HG02678 (cell line): Measurements from ENCODE around the gene IGHMBP2.

ENCODE experiments used
- ATAC-seq: cut with Tn5 transposase; IDR thresholded peaks from one replicate; pipeline ENCODE4 v1.9.1; 2021; ENCODE audit warnings: mild to moderate bottlenecking, moderate library complexity; ENCODE audit not compliant: unreplicated experiment

IGHMBP2 gene

DNA sequence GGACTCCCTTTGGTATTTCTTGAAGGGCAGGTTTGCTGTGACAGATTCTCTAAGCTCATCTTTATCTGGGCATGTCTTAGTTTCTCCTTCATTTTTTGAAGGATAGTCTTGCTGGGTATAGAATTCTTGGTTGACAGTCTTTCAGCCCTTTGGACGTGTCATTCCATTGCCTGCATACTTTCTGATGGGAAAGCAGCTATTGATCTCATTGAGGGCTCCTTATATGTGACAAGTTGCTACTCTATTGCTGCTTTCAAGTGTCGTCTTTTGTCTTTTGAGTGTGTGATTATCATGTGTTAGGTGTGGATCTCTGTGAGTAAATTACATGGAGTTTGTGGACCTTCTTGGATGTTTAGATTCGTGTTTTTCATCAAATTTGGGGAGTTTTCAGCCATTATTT is 21.9 kb downstream of the IGHMBP2 start:
- ATAC-seq: no peak

DNA sequence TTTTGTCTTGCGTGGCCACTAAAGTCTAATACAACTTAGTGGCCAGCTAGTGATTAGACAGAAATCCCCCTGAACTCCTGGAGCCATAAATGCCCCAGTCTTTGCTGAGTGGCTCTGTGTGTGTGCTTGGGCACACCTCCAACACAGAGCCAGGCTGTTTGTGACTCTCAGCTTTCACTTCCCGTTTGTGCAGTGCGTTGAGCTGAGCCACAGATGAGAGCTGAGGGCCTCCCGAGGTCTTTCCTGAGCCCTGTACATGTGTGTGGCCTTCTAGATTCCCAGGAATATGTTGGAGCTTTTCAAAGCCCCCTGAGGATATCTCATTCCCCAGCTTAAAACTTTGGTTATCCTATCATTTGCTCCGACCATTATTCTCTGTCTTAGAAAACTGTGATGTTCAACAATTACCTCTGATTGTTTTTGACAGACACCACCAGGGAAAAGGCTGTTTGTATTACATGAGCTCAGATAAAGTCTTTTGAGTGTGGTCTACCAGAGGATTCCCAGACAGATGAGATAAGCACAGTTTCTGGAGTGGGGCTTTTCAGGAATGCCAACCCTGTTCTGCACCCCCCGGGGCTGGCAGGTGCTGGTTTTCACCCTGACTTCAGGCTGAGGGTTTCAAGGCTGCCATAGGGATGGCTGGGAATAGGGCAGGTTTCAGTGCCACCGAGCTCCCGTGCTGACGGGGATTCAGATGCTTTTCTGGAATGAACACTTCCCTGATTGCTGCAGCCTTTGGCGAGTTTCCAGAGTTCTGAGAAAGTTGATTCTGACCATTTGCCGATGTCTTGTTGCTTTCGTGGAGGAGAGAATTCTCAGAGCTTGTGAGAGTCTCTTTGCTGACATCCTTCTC is 23.8 kb downstream of the IGHMBP2 start:
- ATAC-seq: no peak

DNA sequence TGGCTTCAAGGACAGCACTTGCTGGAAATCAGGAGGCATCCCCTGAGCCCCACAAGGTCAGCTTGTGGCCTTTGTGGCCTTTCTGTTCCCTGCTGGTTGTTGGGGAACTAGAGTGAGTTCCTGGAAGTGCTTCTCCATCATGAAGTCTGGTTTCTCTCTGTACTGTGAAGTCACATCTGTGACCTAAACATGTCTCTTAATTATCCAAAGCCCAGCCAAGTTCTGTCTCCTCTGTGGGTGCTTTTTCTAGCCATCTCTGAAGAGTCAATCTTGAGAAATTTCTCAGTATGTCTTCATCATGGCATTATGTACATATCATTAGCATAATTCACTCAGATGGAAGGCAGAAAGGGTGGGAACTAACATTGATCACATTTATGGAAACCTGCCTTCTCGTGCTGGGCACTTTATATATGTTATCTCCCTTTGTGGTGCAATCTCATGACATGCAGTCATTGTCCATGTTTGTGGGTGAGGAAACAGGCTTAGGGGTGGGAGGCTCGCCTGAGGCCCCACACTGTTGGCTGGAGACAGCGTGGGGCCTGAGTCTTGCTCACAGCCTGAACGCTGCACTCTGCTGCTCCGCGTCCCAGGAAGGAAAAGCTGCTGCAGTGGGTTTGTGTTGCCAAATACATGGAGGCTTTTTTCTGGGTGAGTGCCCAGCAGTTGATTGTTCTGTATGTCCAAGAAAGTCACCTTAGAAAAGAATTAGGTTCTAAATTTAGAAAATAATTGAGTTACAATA is 24.6 kb downstream of the IGHMBP2 start:
- no peak for ATAC-seq

DNA sequence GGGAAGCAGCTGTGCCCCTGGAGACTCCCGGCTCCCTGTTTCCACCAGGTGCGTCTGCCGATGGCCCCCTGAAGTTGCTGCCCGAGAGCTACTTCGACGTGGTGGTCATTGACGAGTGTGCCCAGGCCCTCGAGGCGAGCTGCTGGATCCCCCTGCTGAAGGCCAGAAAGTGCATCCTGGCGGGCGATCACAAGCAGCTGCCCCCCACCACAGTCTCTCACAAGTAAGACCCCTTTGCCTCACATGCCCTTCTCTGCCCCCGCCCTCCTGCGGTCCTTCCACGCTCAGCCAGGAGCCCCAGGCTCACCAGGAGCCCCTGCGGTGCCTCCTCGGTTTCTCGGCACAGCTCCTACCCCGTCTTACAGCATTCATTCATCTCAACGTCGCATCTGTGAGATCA is 25.4 kb downstream of the IGHMBP2 start:
- no peak for ATAC-seq

DNA sequence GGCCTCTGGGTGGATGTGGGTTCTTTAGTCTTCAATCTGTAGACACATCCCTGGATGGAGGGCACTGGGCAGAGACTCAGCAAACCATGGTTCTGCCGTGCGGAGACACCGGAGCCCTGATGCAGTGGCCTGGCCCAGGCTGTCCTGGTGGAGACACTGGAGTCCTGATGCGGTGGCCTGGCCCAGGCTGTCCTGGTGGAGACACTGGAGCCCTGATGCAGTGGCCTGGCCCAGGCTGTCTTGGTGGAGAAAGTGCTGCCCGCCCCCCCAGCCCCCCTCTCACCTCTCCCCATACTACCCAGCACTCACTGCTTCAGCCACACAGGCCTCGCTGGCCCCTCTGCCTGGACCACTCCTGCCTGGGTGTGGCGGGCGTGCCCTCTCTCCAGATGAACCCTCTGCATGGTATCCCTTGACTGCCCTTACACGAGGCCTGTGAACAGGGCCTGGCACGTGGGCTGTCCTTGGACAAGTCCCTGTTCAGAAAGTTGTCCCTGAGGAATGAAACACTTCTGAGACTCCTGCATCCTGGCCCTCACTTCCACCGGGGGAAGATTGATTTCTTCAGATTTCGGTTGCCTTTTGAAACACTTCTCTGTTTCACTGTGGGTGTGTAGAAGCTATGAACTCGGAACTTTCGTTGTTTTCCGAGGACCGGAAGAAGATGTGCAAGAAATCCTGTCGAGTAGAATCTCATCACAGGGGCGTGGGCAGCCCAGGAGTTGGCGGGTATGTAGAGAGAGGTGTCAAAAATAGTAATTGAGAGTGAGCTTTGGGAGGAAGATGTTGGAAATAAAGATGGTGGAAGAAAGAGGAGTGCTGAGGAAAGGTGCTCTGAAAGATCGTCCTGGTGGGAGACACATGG is 26.2 kb downstream of the IGHMBP2 start:
- no peak for ATAC-seq

DNA sequence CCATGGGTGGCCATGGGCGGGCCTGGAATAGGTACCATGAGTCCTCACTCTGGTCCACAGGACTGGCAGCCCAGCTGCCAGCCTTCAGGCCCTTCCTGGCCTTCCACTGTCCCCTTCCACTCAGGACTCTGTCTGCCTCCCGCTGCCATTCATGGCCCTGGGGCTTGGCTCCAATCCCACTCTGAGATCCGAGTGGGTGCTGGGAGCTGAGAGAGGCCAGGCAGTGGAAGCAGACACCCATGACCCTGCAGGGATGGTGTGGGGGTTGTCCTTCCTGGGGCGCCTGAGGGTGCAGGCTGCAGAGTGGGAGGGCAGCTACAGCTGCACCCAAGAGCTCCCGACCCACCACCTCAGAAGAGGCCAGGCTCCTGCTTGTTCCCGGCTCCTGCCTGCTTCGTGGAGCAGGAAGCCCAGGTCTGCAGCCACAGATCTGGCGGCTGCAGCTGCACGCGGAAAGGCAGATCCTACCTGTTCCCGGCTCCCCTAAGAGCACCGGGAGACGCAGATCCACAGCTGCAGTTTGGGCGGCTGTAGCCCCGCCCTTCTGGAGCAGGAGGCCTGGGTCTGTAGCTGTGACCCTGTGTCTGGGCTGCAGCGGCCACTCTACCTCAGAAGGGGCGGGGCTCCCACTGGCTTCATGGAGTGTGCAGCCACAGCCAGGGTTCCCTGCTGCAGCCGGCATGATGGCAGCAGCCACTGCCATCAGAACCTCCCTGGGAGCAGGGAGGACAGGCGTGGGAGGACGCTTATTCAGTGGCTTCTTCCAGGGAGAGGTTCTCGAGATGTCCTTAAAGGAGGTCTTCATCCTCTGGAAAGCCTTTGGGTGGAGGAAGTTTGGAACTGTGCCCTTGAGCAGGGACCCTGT is 27.5 kb downstream of the IGHMBP2 start:
- ATAC-seq: no peak

DNA sequence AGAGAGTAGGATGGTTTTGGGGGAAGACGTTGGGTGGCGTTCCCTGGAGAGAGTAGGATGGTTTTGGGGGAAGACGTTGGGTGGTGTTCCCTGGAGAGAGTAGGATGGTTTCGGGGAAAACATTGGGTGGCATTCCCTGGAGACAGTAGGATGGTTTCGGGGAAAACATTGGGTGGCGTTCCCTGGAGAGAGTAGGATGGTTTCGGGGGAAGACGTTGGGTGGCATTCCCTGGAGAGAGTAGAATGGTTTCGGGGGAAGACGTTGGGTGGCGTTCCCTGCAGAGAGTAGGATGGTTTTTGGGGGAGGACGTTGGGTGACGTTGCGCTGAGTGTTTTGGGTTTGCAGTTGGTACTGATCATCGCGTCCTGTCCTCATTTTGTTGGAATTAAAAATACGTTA is 28.2 kb downstream of the IGHMBP2 start:
- ATAC-seq: no peak

DNA sequence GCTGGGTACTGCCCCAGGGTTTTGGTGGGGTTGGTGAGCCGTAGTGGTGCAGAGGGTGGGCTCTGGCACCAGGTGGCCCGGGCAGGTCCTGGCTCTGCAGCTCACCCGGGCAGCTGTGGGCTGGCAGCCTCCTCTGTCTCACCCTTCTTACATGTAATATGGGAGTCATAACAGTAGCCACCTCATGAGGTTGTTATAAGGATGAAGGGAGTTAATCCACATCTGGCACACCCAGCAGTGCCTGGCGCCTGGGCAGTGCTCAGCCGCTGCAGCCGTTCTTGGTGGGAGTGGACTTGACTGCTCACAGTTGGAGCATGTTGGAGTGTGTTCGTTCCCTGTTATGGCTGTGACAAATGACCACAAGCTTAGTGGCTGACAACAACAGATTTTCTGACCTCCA is 28.7 kb downstream of the IGHMBP2 start:
- no peak for ATAC-seq

DNA sequence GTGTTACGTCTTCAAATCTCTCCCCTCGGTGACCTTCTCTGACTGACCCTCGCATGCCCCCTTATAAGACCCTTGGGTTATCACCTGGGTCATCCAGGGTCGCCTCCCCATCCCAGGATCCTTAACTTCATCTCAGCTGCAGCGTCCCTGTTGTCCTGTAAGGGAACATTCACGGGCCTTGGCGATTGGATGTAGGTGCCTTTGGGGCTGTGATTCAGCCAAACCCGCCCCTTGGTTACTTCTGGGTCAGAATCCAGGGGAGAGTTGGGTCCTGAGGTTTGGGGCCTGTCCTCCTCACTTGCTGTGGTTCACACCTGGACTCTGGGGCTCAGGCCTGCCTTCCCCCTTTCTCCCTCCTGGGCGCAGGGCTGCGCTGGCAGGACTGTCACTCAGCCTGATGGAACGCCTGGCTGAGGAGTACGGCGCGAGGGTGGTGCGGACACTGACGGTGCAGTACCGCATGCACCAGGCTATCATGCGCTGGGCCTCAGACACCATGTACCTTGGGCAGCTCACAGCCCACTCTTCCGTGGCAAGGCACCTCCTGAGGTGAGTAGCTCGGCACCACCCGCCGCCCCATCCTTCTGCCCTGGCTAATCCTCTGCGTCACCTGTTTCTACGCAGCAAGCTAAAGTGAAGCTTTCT is 29.4 kb downstream of the IGHMBP2 start:
- no peak for ATAC-seq

DNA sequence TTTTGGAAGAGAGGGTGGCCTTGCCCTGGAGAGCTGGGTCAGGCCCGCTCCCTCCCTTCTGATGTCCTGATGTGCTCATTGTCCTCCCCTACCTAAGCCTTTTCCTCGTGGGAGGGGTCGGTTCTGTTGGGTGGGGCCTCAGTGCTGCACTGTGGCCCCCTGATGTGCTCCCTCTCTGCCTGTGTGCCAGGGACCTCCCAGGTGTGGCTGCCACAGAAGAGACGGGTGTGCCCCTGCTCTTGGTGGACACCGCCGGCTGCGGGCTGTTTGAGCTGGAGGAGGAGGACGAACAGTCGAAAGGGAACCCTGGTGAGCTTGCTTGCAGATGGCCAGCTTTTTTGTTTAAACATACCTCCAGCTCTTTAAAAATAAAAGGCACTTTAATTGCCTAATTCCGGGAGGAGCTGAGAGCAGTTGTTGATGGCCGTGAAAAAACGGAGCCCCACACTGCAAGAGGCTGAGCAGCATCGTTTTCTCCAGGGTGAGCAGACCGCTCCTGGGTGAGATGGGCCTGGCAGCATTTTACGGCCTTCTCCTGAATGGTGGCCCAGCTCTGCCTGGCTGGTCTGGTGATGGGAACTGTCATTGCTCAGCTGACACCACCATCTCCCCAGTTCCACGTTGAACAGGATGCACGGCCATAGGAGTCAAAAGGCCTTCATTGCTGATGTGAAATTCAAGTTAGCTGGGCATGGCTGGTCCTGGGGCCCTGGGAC is 30.1 kb downstream of the IGHMBP2 start:
- ATAC-seq: no peak

DNA sequence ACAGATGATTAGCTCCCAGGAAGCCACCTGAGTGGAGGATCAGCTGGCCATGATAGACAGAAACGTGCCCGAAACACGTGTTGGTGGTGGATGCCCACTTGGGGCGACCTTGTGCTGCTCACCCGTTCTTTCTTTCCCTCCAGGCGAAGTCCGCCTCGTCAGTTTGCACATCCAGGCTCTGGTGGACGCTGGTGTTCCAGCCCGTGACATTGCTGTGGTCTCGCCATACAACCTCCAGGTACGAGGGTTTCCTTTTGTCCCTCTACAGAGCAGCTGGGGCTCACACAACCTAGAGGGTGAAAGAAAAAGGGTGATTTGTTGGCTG is 30.6 kb downstream of the IGHMBP2 start:
- ATAC-seq: no peak

DNA sequence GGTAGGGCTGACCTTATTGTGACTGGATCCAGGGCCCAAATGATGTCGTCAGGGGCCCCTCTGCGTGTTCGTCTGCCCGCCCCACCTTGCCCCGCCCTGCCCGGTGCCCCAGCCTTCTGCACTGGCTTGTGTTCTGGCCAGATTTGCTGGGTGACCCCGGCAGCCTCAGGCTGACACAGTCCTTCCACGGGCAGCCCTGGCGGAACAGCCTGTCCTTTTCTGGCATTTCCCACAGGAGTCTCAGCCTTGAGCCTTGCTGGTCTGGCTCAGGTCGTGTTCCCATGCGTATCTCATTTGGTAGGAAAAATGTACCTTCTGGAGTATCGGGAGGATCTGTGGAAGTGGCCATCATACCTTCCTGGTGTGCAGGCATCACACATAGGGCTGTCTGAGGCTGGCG is 31.0 kb downstream of the IGHMBP2 start:
- ATAC-seq: no peak

DNA sequence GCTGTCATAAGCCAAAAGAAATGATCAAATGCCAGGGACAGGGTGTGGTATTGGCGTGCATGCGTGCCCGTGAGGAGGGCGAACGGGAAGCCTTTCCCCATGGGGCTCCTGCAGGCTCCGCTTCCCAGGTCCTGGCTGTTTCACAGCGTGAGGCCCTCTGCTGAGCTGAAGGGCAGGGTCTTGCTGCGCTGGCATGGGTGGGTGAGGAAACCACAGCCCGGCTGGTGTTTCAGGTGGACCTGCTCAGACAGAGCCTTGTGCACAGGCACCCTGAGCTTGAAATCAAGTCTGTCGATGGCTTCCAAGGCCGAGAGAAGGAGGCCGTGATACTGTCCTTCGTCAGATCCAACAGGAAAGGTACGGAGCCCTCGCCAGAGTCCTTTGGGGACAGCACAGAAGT is 31.4 kb downstream of the IGHMBP2 start:
- no peak for ATAC-seq

DNA sequence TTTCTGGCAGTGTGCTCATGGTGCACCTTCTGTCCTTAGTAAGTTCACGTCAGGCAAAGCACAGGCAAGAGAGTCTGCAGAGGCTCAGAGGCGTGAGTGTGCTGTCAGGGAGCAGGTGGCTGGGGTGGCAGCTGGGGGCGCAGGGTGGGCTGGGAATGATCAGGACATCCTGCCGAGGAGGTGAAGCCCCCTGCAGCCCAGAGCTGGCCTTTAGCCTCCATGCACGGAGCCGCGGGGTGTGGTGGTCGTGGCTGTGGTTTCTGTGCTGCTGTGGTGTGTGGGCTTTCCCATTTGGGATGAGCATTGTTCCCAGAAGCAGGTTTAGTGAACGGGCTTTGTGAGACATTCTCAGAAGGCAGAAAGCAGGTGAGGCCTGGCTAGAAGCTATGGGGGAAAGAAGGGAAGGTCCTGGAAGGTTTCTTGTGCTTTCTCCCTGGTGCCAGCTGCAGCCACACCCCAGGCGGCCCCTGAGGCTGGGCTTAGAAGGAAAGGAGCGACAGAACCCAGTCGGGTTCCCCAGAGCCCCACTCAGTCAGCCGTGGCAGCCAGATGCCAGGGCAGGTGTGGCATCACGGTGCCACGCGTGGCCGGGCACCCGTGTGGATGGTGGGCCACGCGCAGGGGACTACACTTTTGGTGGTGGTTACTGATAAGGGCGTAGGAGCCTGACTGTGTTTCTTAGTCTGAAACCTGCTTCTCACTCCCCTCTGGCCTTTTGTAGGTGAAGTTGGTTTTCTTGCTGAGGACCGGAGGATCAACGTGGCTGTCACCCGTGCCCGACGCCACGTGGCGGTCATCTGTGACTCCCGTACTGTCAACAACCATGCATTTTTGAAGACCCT is 32.0 kb downstream of the IGHMBP2 start:
- ATAC-seq: no peak

DNA sequence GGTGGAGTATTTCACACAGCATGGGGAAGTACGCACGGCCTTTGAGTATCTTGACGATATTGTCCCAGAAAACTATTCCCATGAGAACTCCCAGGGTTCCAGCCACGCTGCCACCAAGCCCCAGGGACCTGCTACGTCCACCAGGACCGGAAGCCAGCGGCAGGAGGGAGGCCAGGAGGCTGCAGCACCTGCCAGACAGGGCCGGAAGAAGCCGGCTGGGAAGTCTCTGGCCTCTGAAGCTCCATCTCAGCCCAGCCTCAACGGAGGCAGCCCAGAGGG is 32.6 kb downstream of the IGHMBP2 start:
- no peak for ATAC-seq

DNA sequence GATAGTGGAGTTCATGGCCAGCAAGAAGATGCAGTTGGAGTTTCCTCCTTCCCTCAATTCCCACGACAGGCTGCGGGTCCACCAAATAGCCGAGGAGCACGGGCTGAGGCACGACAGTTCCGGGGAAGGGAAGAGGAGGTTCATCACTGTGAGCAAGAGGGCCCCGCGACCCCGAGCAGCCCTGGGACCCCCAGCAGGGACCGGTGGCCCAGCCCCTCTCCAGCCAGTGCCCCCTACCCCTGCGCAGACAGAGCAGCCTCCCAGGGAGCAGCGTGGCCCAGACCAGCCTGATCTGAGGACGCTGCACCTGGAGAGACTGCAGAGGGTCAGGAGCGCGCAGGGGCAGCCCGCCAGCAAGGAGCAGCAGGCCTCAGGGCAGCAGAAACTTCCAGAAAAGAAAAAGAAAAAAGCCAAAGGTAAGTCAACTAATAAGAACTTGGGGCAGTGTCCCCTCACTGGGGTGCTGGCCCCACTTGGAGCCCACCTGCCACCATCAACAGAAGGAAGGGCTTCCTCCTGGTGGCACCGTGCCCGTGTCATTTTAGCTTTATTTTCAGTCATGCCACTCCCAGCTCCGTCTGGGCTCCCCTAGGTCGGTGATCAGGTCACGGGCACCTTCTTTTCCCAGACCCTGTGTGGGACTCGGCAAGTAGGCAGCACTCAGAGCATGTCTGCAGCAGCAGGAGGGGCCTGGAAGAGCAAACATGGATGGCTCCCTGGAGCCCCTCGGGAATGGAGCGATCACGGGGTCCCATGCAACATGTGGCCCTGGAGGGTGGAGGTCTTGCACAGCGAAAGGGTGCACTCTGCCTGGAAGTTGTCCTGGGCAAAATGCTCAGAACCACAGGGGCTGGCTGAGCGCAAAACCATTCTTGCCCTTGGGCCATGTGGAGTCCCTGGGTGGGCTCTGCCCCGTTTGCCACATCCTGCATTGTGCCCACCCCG is 33.3 kb downstream of the IGHMBP2 start:
- ATAC-seq: no peak

DNA sequence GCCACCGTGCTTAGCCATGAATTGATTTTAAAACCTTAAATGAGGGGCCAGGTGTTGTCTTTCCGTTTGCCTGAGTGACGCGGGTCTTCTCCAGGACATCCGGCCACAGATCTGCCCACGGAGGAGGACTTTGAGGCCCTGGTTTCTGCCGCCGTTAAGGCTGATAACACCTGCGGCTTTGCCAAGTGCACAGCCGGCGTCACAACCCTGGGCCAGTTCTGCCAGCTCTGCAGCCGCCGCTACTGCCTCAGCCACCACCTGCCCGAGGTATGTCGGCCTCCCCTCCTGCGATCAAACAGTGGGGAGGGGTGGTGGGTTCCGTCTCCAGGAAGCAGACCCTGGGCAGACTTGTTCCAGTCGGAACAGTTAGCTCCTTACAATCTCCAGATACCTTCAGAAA is 34.4 kb downstream of the IGHMBP2 start:
- ATAC-seq: no peak
